PC-3 (cell line): ENCODE results near the gene EGFLAM. TPM values are rescaled to one million over a fixed set of nuclear protein-coding genes. Genes with fewer than 3 reads are reported as not detected.

Source experiments
- ATAC-seq: fragments of 200-7000 bp; cut with Tn5 transposase; 2 replicates; pipeline ENCODE4 v1.9.1; 2020; ENCODE audit warnings: mild to moderate bottlenecking, moderate library complexity
- BruUV-seq: library from RNA; stranded (reverse); fragments of 400-500 nt; replicated peaks from 2 replicates; lab custom pipeline; 2021; lab: Mats Ljungman, UMichigan
- CTCF ChIA-PET: fragments of 300-600 bp; sonication (Branson Sonifier 250); formaldehyde crosslinking; loops from one replicate; lab custom pipeline; 2022; ENCODE audit warnings: antibody characterized with exemption; lab: Charles Lee
- POLR2A ChIA-PET: fragments of 300-600 bp; sonication (Branson Sonifier 250); formaldehyde crosslinking; loops from one replicate; lab custom pipeline; 2022; ENCODE audit warnings: antibody characterized with exemption; ENCODE audit not compliant: unreplicated experiment; lab: Charles Lee
- DNase-seq: peaks from one replicate; pipeline ENCODE4 v3.0.0-alpha.2; 2015
- H2AFZ ChIP-seq: fragments of 300-600 bp; sonication (generic); 2 replicates; pipeline ENCODE4 v1.6.0; 2016; ENCODE audit warnings: antibody characterized with exemption, low read length
- H3F3A ChIP-seq: fragments of 300-600 bp; sonication (generic); one replicate; pipeline ENCODE4 v1.6.0; 2017; ENCODE audit warnings: antibody characterized with exemption, low read length, control low read depth, mild to moderate bottlenecking; ENCODE audit not compliant: unreplicated experiment
- H3K27ac ChIP-seq: fragments of 300-600 bp; sonication (generic); 2 replicates; pipeline ENCODE4 v1.5.1; 2016; ENCODE audit warnings: mild to moderate bottlenecking, low read length
- H3K27me3 ChIP-seq: fragments of 300-600 bp; sonication (generic); 2 replicates; pipeline ENCODE4 v1.6.1; 2016; ENCODE audit warnings: low read length, mixed read lengths
- H3K36me3 ChIP-seq: fragments of 300-600 bp; sonication (generic); 2 replicates; pipeline ENCODE4 v1.6.1; 2016; ENCODE audit warnings: low read depth, mixed run types, low read length, mixed read lengths
- H3K4me1 ChIP-seq: fragments of 300-600 bp; sonication (generic); 2 replicates; pipeline ENCODE4 v1.5.1; 2016; ENCODE audit warnings: low read length; ENCODE audit not compliant: insufficient read depth
- H3K4me2 ChIP-seq: fragments of 300-600 bp; sonication (generic); 2 replicates; pipeline ENCODE4 v1.6.0; 2016; ENCODE audit warnings: low read length
- H3K4me3 ChIP-seq: fragments of 300-600 bp; sonication (generic); 2 replicates; pipeline ENCODE4 v1.5.1; 2016; ENCODE audit warnings: mild to moderate bottlenecking, low read length, mixed read lengths
- H3K79me2 ChIP-seq: fragments of 300-600 bp; sonication (generic); 2 replicates; pipeline ENCODE4 v1.6.1; 2017; ENCODE audit warnings: low read length, mixed read lengths
- H3K9ac ChIP-seq: fragments of 300-600 bp; sonication (generic); 2 replicates; pipeline ENCODE4 v1.6.0; 2016; ENCODE audit warnings: mild to moderate bottlenecking, low read length
- H3K9me2 ChIP-seq: fragments of 300-600 bp; sonication (generic); replicated peaks from 2 replicates; pipeline ENCODE4 v1.6.1; 2016; ENCODE audit warnings: mixed run types, low read length, mixed read lengths
- H3K9me3 ChIP-seq: fragments of 300-600 bp; sonication (generic); 2 replicates; pipeline ENCODE4 v1.6.1; 2016; ENCODE audit warnings: low read length, mixed read lengths
- H4K20me1 ChIP-seq: fragments of 300-600 bp; sonication (generic); 2 replicates; pipeline ENCODE4 v1.6.1; 2016; ENCODE audit warnings: low read length, mixed read lengths
- EZH2 ChIP-seq: fragments of 300-600 bp; sonication (generic); IDR thresholded peaks from one replicate; pipeline ENCODE4 v1.6.1; 2017; ENCODE audit warnings: antibody characterized with exemption, mild to moderate bottlenecking, low read length; ENCODE audit not compliant: unreplicated experiment
- EZH2phosphoT487 ChIP-seq: fragments of 300-600 bp; sonication (generic); IDR thresholded peaks from 2 replicates; pipeline ENCODE4 v1.6.1; 2018; ENCODE audit warnings: mild to moderate bottlenecking, antibody characterized with exemption, low read length, borderline replicate concordance
- intact Hi-C: fragments of 100-400 bp; cut with micrococcal nuclease; formaldehyde crosslinking; loops from 2 replicates; pipeline ENCODE4 v1.9.0; 2023
- total RNA-seq: library from RNA; depleted of rRNA; stranded (reverse); fragments of >200 nt; gene quantifications from 2 replicates; pipeline ENCODE4 v1.2.3, GENCODE V29; 2014
- TF ChIP-seq, protein P1 (sequence below): fragments of 300-600 bp; sonication (generic); conservative IDR thresholded peaks from 2 replicates; pipeline ENCODE4 v1.5.1; 2017; ENCODE audit warnings: antibody characterized with exemption, low read depth, mild to moderate bottlenecking, low read length

Gene EGFLAM
- total RNA-seq, 1 experiment from 2014 or later: not detected

- Histone ChIP-seq H3K9me3 (no peaks in the 10 kb centered on the region), H3K79me2 (no peaks in the 10 kb centered on the region), H3K36me3 (no peaks in the 10 kb centered on the region), H2AFZ (no peak overlapping the region), H3K9me2 (no peaks in the 10 kb centered on the region), H3K4me1 (no peaks in the 10 kb centered on the region), H3K4me3 (no peak overlapping the region), H3F3A (no peaks in the 10 kb centered on the region), H3K27me3 (peaks cover 39% of the 10 kb centered on the region), H3K27ac (no peak overlapping the region), H4K20me1 (no peaks in the 10 kb centered on the region), H3K4me2 (no peak overlapping the region), H3K9ac (no peak overlapping the region)
- ChIA-PET CTCF (no interaction called here), POLR2A (no interaction called here)
- ATAC-seq: no peak
- intact Hi-C loops: no loop called here
- no peak for TF ChIP-seq EZH2phosphoT487
- TF ChIP-seq EZH2: no peak
- TF ChIP-seq, protein P1, sequence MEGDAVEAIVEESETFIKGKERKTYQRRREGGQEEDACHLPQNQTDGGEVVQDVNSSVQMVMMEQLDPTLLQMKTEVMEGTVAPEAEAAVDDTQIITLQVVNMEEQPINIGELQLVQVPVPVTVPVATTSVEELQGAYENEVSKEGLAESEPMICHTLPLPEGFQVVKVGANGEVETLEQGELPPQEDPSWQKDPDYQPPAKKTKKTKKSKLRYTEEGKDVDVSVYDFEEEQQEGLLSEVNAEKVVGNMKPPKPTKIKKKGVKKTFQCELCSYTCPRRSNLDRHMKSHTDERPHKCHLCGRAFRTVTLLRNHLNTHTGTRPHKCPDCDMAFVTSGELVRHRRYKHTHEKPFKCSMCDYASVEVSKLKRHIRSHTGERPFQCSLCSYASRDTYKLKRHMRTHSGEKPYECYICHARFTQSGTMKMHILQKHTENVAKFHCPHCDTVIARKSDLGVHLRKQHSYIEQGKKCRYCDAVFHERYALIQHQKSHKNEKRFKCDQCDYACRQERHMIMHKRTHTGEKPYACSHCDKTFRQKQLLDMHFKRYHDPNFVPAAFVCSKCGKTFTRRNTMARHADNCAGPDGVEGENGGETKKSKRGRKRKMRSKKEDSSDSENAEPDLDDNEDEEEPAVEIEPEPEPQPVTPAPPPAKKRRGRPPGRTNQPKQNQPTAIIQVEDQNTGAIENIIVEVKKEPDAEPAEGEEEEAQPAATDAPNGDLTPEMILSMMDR: no peak
- DNase-seq: no peak
- no TSS peak for BruUV-seq
These were observed 31.1 kb downstream of the EGFLAM start for GRCh38 chr5:38289457-38289856.

- no peak for TF ChIP-seq EZH2phosphoT487
- no peak for TF ChIP-seq EZH2
- TF ChIP-seq, protein P1: no peak
- CTCF ChIA-PET: no interaction called here
- Histone ChIP-seq H3K9me2 (no peaks in the 10 kb centered on the region), H3K4me2 (no peak overlapping the region), H3F3A (no peaks in the 10 kb centered on the region), H3K9ac (no peak overlapping the region), H3K4me3 (no peak overlapping the region), H3K27ac (no peak overlapping the region), H3K79me2 (no peaks in the 10 kb centered on the region), H3K36me3 (no peaks in the 10 kb centered on the region), H3K27me3 (peaks cover 37% of the 10 kb centered on the region), H2AFZ (no peak overlapping the region), H3K4me1 (no peaks in the 10 kb centered on the region), H4K20me1 (no peaks in the 10 kb centered on the region), H3K9me3 (no peaks in the 10 kb centered on the region)
- ATAC-seq: no peak
- intact Hi-C loops: no loop called here
- no peak for DNase-seq
- POLR2A ChIA-PET: no interaction called here
- no TSS peak for BruUV-seq
These were observed 31.8 kb downstream of the EGFLAM start for GRCh38 chr5:38290028-38290653.

GRCh38 chr5:38291355-38291754 lies 33.0 kb downstream of the EGFLAM start:
- intact Hi-C loops: no loop called here
- no peak overlapping the region for H2AFZ ChIP-seq
- no TSS peak for BruUV-seq
- H3K9me3 ChIP-seq: no peaks in the 10 kb centered on the region
- H3K36me3 ChIP-seq: no peaks in the 10 kb centered on the region
- H3K4me2 ChIP-seq: no peak overlapping the region
- H3K79me2 ChIP-seq: no peaks in the 10 kb centered on the region
- H4K20me1 ChIP-seq: no peaks in the 10 kb centered on the region
- H3K4me1 ChIP-seq: no peaks in the 10 kb centered on the region
- DNase-seq: no peak
- ATAC-seq: no peak
- H3K9ac ChIP-seq: no peak overlapping the region
- POLR2A ChIA-PET: no interaction called here
- CTCF ChIA-PET: no interaction called here
- H3K27ac ChIP-seq: no peak overlapping the region
- peaks cover 43% of the 10 kb centered on the region for H3K27me3 ChIP-seq
- H3K9me2 ChIP-seq: no peaks in the 10 kb centered on the region
- TF ChIP-seq, protein P1: no peak
- no peak for TF ChIP-seq EZH2
- no peak for TF ChIP-seq EZH2phosphoT487
- H3F3A ChIP-seq: no peaks in the 10 kb centered on the region
- no peak overlapping the region for H3K4me3 ChIP-seq
